Heart left ventricle (tissue), 16 donors: Measurements from ENCODE around the gene CHRNE. TPM values are rescaled to one million over a fixed set of nuclear protein-coding genes. Genes with fewer than 3 reads are reported as not detected.

Experiments
- ATAC-seq, 4 donors: fragments of 200-7000 bp; cut with Tn5 transposase; one replicate each; pipeline ENCODE4 v1.9.1; 2020 to 2022; ENCODE audit warnings: moderate library complexity in 4 of 4, mild to moderate bottlenecking in 3 of 4, moderate number of reproducible peaks in 1 of 4
- DNase-seq, 5 donors: peaks; one replicate each; pipeline ENCODE4 v3.0.0-alpha.2; 2020
- H3K27ac ChIP-seq, 12 donors: fragments of 200-600 bp; sonication (generic) in 4 of 12; one replicate each; pipeline versions ENCODE4 v1.5.0 to v1.8.0; 2016 to 2022; ENCODE audit warnings: mild to moderate bottlenecking in 2 of 12
- H3K27me3 ChIP-seq, 9 donors: fragments of 200-600 bp; sonication (generic) in 2 of 9; one replicate each; pipeline versions ENCODE4 v1.5.1 to v1.8.0; 2016 to 2022; ENCODE audit warnings: mild to moderate bottlenecking in 3 of 9
- H3K36me3 ChIP-seq, 9 donors: fragments of 200-600 bp; sonication (generic) in 2 of 9; one replicate each; pipeline versions ENCODE4 v1.5.0 to v1.8.0; 2018 to 2022; ENCODE audit warnings: mild to moderate bottlenecking in 2 of 9
- H3K4me1 ChIP-seq, 12 donors: fragments of 200-600 bp; sonication (generic) in 4 of 12; one replicate each; pipeline versions ENCODE4 v1.5.0 to v1.8.0; 2016 to 2022; ENCODE audit warnings: mild to moderate bottlenecking in 3 of 12
- H3K4me3 ChIP-seq, 12 donors: fragments of 200-600 bp; sonication (generic) in 4 of 12; one replicate each; pipeline versions ENCODE4 v1.5.0 to v1.8.0; 2017 to 2022; ENCODE audit warnings: mild to moderate bottlenecking in 9 of 12, moderate library complexity in 4 of 12
- H3K9me3 ChIP-seq, 12 donors: fragments of 200-600 bp; sonication (generic) in 4 of 12; one replicate each; pipeline versions ENCODE4 v1.5.0 to v1.8.0; 2016 to 2022; ENCODE audit warnings: mild to moderate bottlenecking in 1 of 12
- POLR2A ChIP-seq, 2 donors: fragments of 450-650 bp; IDR thresholded peaks; one replicate each; pipeline ENCODE4 v1.6.1; 2017; ENCODE audit warnings: antibody characterized with exemption in 2 of 2, mild to moderate bottlenecking in 2 of 2, moderate library complexity in 2 of 2
- WGBS, 4 donors: extraction: QIAGEN DNeasy Blood & Tissue Kit in 2 of 4; methylation state at CpG; one replicate each; pipeline versions ENCODE4 v1.1.5 to v1.1.7; 2013 to 2018; 5-methylcytosine and 5-hydroxymethylcytosine counted together
- intact Hi-C, 10 donors: fragments of 100-400 bp; cut with DNase I; formaldehyde crosslinking; loops; one replicate each; pipeline versions ENCODE4 v1.11.1 to v1.14.2; 2022
- polyA plus RNA-seq, 2 donors: library from polyadenylated mRNA; stranded (reverse); fragments of 200-250 nt; gene quantifications; one replicate each; pipeline ENCODE4 v1.2.3, GENCODE V29; 2013
- total RNA-seq, 9 donors: library from RNA; depleted of rRNA in 2 of 9; stranded (reverse); fragments of >200 nt in 2 of 9; fragmentation: NEBNext Ultra II Directional in 3 of 9; extraction: Animal tissue kit (Norgen Biotek cat#: 25700) in 3 of 9; gene quantifications; one replicate each; pipeline versions ENCODE4 v1.1.0 to v1.2.4, GENCODE V29; 2016 to 2023
- TF ChIP-seq, protein P1 (sequence below), 12 donors: fragments of 200-600 bp; sonication (generic) in 4 of 12; IDR thresholded peaks; one replicate each; pipeline versions ENCODE4 v1.5.0 to v1.8.0; 2018 to 2022; ENCODE audit warnings: antibody characterized with exemption in 12 of 12, mild to moderate bottlenecking in 5 of 12
- donor health status: ischemic (EF 13 %, LVEDD 7.1; RV severe dilation, severe dysfunction).
- donor health status: healthy with polysubstance abuse.
- donor health status: DM: no; HTN: yes; CAD: no.
- donor health status: DM: no; HTN: no; CAD: no.
- donor health status: ischemic (EF 25% LVEDD 6.9; RV normal size, moderate dysfunction).
- donor health status: ischemic (EF 25% LVEDD 5.7; RV mildly dilated, moderate dysfunction).
- donor health status: healthy.
- donor health status: DM: yes; HTN: yes; CAD: no.
- donor health status: ischemic (EF 35%, LVEDD 5.7; RV mildly dilated, moderate dysfunction).
- donor health status: nonischemic (EF 11% LVEDD 7.7; RV severe dilation, severe dysfunction).
- donor health status: DM: yes; HTN: yes; CAD: no.
- donor health status: PGD.
- donor health status: ischemic (EF 29% LVEDD 5.4; RV normal size, mild dysfunction).
- donor health status: nonischemic (EF 23%, LVEDD 6.1; RV moderate dilation, normal function).

Gene CHRNE
- total and polyA plus RNA-seq, 11 donors = 0.23 to 1.4 (median 0.48) TPM

- TF ChIP-seq, protein P1, sequence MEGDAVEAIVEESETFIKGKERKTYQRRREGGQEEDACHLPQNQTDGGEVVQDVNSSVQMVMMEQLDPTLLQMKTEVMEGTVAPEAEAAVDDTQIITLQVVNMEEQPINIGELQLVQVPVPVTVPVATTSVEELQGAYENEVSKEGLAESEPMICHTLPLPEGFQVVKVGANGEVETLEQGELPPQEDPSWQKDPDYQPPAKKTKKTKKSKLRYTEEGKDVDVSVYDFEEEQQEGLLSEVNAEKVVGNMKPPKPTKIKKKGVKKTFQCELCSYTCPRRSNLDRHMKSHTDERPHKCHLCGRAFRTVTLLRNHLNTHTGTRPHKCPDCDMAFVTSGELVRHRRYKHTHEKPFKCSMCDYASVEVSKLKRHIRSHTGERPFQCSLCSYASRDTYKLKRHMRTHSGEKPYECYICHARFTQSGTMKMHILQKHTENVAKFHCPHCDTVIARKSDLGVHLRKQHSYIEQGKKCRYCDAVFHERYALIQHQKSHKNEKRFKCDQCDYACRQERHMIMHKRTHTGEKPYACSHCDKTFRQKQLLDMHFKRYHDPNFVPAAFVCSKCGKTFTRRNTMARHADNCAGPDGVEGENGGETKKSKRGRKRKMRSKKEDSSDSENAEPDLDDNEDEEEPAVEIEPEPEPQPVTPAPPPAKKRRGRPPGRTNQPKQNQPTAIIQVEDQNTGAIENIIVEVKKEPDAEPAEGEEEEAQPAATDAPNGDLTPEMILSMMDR (IDR thresholded peaks at IDR 0.05) = no peak
- TF ChIP-seq POLR2A (IDR thresholded peaks at IDR 0.05) = no peak
- Histone ChIP-seq H3K36me3 (peaks cover 0 to 21% (median 18%) of the 10 kb centered on the region in 9 donors), H3K9me3 (no peaks in the 10 kb centered on the region), H3K4me1 (peaks cover 0 to 42% (median 21%) of the 10 kb centered on the region in 12 donors), H3K4me3 (peak overlapping the region in 11 of 12 donors; percentile 18 to 66 (median 54)), H3K27me3 (peaks cover 0 to 32% (median 11%) of the 10 kb centered on the region in 9 donors), H3K27ac (peak overlapping the region in 4 of 12 donors; percentile 3 to 78 (median 39))
- no peak for DNase-seq
- intact Hi-C loops = loop anchor here in 2 of 10 donors (10.0 kb wide), 1 partner anchor 164 kb away; no protein-coding TSS in a partner anchor
- WGBS, 4 donors = 22 to 52% (median 30%) methylated on average over 39 to 65 of the region's 65 CpGs
- ATAC-seq = peak in 1 of 4 donors; percentile 29
These were observed 2.4 kb downstream of the CHRNE start for GRCh38 chr17:4900231-4901107.

DNA sequence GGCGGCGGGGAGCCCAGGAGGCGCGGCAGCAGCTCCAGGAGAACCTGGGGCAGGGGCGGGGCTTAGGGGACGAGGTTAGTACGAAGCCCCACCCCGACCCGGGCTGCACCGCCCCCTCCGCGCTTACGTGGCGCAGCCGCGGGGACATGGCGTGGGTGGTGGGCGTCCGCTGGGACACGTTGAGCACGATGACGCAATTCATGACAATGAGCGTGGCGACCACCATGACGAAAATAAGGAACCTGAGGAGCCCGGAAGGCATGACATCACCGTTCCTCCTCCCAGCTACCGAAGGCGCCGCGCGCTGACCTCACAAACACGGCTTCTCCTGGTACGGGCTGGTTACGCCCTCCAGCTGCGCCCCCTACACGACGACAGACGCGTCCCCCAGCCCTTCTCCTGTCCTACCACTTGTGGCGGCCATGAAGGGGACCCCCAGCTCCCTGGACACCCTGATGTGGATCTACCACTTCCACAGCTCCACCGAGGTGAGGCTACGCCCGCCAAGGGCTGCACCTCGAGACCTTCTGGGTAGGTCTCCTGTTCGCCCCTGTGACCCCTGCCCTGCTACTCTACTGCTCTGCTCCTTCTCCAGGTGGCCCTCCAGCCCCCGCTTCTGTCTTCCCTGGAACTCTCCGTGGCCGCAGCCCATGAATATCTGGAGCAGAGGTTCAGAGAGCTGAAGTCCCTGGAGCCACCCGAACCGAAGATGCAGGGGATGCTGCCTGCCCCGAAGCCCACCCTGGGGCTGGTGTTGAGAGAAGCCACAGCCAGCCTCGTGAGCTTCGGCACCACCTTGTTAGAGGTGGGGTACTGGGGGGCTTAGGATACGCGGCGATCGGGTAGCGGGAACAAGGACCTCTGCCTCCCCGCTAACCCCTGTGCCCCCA lies 3.3 kb downstream of the CHRNE start, which contains the start of gene C17orf107:
Gene C17orf107 (plus strand): TSS at position 196 of the 890 bp plus-strand sequence. CDS start 227 bp downstream, at position 423.
- Histone ChIP-seq H3K9me3 (no peaks in the 10 kb centered on the region), H3K27ac (peak within 1 kb of the TSS in 3 of 12 donors; percentile 40 to 78 (median 59)), H3K4me3 (peak within 1 kb of the TSS; percentile 15 to 66 (median 54)), H3K36me3 (peaks cover 0 to 30% (median 27%) of the 10 kb centered on the region in 9 donors), H3K4me1 (peaks cover 0 to 42% (median 21%) of the 10 kb centered on the region in 12 donors), H3K27me3 (peaks cover 0 to 32% (median 11%) of the 10 kb centered on the region in 9 donors)
- ATAC-seq = peak in 3 of 4 donors; percentile 55 to 78 (median 71)
- DNase-seq = peak; percentile 80 to 89 (median 82)
- 10 to 18% (median 10%) methylated on average over 34 to 60 of the region's 60 CpGs for WGBS, 4 donors
- intact Hi-C loops = loop anchor here in 3 of 10 donors (10.0 kb wide), 2 partner anchors 165 to 335 kb away; partner anchors contain the start of gene GGT6 (in 1 of the 3)
- TF ChIP-seq POLR2A (IDR thresholded peaks at IDR 0.05) = no peak
- TF ChIP-seq, protein P1 (IDR thresholded peaks at IDR 0.05) = peak in 1 of 12 donors; percentile 9

GRCh38 chr17:4898927-4899326 lies 4.0 kb downstream of the CHRNE start:
- no peak for DNase-seq
- Histone ChIP-seq H3K27ac (peak overlapping the region in 2 of 12 donors; percentile 40 to 64), H3K4me3 (peak overlapping the region; percentile 15 to 66 (median 54)), H3K27me3 (peaks cover 0 to 32% (median 11%) of the 10 kb centered on the region in 9 donors), H3K36me3 (peaks cover 0 to 37% (median 34%) of the 10 kb centered on the region in 9 donors), H3K4me1 (peaks cover 0 to 42% (median 21%) of the 10 kb centered on the region in 12 donors), H3K9me3 (no peaks in the 10 kb centered on the region)
- TF ChIP-seq POLR2A (IDR thresholded peaks at IDR 0.05) = no peak
- TF ChIP-seq, protein P1 (IDR thresholded peaks at IDR 0.05) = no peak
- intact Hi-C loops = loop anchor here in 1 of 10 donors (10.0 kb wide), 1 partner anchor 334 kb away; the partner anchor contains the start of gene GGT6
- ATAC-seq = peak in 1 of 4 donors; percentile 2
- 15 to 27% (median 17%) methylated on average over 1 to 34 of the region's 34 CpGs; no CpG with 5 or more reads in 1 of the 4 donors for WGBS, 4 donors
